ENCODE measurements around the gene ITIH3. TPM values are rescaled to one million over a fixed set of nuclear protein-coding genes. Genes with fewer than 3 reads are reported as not detected.

The ITIH3 gene
- total RNA-seq, 1 experiment from 2014 or later = not detected

GRCh38 chr3:52790741-52791140 lies 3.9 kb upstream of the ITIH3 start:
- Mint-ChIP-seq H3K4me1 (no peaks in the 10 kb centered on the region), H3K36me3 (ENCODE audit: insufficient read depth in 1 of 3, low read depth in 3 of 3) (no peaks in the 10 kb centered on the region; a peak in 1 of 7 replicates), H3K4me3 (no peak overlapping the region), H3K27me3 (ENCODE audit: low read depth) (peaks cover 2% of the 10 kb centered on the region), H3K9me3 (no peaks in the 10 kb centered on the region; a peak in 1 of 5 replicates), H3K27ac (no peak overlapping the region; a peak in 1 of 7 replicates)
- Histone ChIP-seq H3K27ac (ENCODE audit: insufficient read length, low read depth, low read length) (no peak overlapping the region), H2BK12ac (ENCODE audit: insufficient read length, low read depth, low read length) (no peak overlapping the region), H2BK20ac (ENCODE audit: low read depth, low read length, poor library complexity, severe bottlenecking) (no peak overlapping the region), H3T11ph (ENCODE audit: low read length) (no peak overlapping the region), H3K4ac (ENCODE audit: low read depth, low read length) (no peak overlapping the region), H3K9me3 (ENCODE audit: control insufficient read depth, low read depth, low read length) (no peaks in the 10 kb centered on the region), H3K9ac (ENCODE audit: extremely low read depth, insufficient read length, low read length) (no peak overlapping the region), H3K18ac (ENCODE audit: insufficient read length, low read depth, low read length) (no peak overlapping the region), H3K27me3 (ENCODE audit: insufficient read depth, low read length) (no peaks in the 10 kb centered on the region), H2BK5ac (ENCODE audit: insufficient read length, low read length) (no peak overlapping the region), H3K79me1 (ENCODE audit: insufficient read depth, low read depth, low read length, poor library complexity, severe bottlenecking) (no peaks in the 10 kb centered on the region), H3K79me2 (ENCODE audit: insufficient read depth, low read length) (no peaks in the 10 kb centered on the region), H4K5ac (ENCODE audit: insufficient read length, low read depth, low read length) (no peak overlapping the region), H3K23me2 (ENCODE audit: insufficient read length, low read depth, low read length, poor library complexity, severe bottlenecking) (no peaks in the 10 kb centered on the region), H3K23ac (ENCODE audit: insufficient read length, low read depth, low read length) (no peak overlapping the region), H3K56ac (ENCODE audit: insufficient read length, low read depth, low read length) (no peak overlapping the region), H4K91ac (ENCODE audit: insufficient read length, low read depth, low read length) (no peak overlapping the region), H2BK15ac (ENCODE audit: low read depth, low read length) (no peak overlapping the region), H3K4me2 (ENCODE audit: insufficient read depth, insufficient read length, low read length) (no peak overlapping the region), H3K4me1 (ENCODE audit: insufficient read depth, low read length) (no peaks in the 10 kb centered on the region), H2BK120ac (ENCODE audit: low read depth, low read length, poor library complexity, severe bottlenecking) (no peak overlapping the region), H4K20me1 (ENCODE audit: control insufficient read depth, insufficient read depth, insufficient read length) (no peaks in the 10 kb centered on the region), H2AK5ac (ENCODE audit: insufficient read length, low read length) (no peak overlapping the region), H4K8ac (replicated peaks; ENCODE audit: insufficient read length, low read depth, low read length) (no peak overlapping the region), H3K14ac (ENCODE audit: insufficient read depth, low read length) (no peak overlapping the region; the same call in 1 of the 2 replicates), H2AFZ (ENCODE audit: low read length) (no peak overlapping the region)
- WGBS (ENCODE audit: extremely low coverage, insufficient read length, low lambda C conversion rate) = no CpG with 5 or more reads among the region's 13 CpGs
- no peak for DNase-seq
- no peak for TF ChIP-seq CTCF (conservative IDR thresholded peaks at IDR 0.05)

Data from H9 (cell line).